Left hindlimb (tissue), 1 donor: ENCODE measurements around the gene CFAP251.
"Not testable (repeated sequence)": the region's sequence is repeated elsewhere in the genome, so short reads cannot be mapped to it uniquely, and the experiment has no call there.

Experiments
- DNase-seq: peaks from one replicate; pipeline ENCODE4 v3.0.0-alpha.2; 2018

CFAP251 gene

DNA sequence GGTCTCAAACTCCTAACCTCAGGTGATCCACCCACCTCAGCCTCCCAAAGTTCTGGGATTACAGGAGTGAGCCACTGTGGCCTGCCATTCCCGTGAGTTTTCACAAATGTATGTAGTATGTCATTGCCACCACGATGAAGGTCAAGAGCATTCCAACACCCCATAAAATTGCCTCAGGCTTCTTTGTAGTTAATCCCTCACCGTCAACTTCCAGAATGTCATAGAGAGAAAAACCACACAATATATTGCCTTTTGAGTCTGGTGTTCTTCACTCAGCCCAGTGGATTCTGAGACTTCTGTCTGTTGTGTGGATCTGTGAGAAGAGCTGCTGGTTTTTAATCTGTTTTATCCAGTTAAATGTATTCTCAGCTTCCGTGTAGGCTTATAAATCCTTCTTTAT, 12.6 kb upstream of the CFAP251 start:
- DNase-seq = no peak

- no peak for DNase-seq
Observed at GRCh38 chr12:121908702-121909101, 9.7 kb upstream of the CFAP251 start.

GRCh38 chr12:121911824-121912585, 6.4 kb upstream of the CFAP251 start:
- DNase-seq = no peak

DNA sequence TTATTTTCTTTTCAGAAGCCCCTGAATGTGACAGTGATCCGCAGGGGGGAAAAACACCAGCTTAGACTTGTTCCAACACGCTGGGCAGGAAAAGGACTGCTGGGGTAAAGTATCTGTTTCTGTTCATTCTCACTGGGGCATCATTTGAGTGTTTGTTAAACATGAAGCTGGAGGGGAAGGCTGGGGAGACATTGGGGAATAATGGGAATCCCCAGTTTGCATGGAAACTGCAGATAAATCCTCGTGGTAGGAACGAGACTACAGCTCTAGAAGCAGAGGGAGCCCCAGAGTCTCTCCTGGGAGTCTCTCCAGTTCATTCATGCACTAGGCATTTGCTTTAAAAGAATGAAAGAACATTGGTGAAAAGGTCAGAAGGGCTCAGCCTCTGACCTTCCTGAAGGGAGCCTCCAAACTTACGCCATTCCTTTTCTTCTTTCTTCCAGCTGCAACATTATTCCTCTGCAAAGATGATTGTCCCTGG, 2.5 kb upstream of the CFAP251 start:
- DNase-seq = no peak

- DNase-seq = no peak
Observed at GRCh38 chr12:121916719-121917118, 1.7 kb upstream of the CFAP251 start.

DNA sequence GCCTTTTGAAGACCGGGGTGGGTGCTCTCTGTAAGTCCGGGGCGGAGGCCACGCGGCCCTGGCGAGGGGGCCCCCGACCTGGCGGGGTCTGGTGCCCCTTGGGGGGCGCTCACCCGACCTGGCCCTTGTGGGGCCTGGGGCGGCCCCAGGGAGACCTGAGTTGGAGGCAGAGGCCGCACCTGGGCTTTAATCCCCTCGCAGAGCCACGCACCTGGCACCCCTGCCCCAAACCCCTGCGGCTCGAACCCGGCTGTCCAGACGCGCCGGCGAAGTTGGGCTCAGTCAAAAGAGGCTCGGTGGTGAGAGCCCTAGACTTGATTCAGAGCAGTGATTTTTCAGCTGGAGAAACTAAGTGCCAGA, 267 bp downstream of the CFAP251 start:
- no peak for DNase-seq

- no peak for DNase-seq
Observed at GRCh38 chr12:121921066-121921465, 2.7 kb downstream of the CFAP251 start.

DNA sequence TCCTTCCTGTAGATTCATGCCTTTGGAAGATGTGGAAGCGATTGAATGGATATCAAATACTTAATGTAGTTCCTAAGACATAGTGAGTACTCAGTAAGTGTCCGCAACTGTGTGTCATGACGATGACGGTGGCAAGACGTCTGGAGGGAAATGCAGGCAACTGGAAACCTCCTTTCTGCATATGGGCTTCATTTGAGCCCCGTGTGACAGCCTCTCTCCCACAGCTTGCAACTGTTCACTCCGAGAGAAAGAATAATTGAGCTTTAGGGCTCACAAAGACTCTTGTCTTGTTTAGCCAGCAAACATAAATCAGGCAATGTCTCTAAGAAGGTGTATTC, 6.9 kb downstream of the CFAP251 start:
- no peak for DNase-seq

DNA sequence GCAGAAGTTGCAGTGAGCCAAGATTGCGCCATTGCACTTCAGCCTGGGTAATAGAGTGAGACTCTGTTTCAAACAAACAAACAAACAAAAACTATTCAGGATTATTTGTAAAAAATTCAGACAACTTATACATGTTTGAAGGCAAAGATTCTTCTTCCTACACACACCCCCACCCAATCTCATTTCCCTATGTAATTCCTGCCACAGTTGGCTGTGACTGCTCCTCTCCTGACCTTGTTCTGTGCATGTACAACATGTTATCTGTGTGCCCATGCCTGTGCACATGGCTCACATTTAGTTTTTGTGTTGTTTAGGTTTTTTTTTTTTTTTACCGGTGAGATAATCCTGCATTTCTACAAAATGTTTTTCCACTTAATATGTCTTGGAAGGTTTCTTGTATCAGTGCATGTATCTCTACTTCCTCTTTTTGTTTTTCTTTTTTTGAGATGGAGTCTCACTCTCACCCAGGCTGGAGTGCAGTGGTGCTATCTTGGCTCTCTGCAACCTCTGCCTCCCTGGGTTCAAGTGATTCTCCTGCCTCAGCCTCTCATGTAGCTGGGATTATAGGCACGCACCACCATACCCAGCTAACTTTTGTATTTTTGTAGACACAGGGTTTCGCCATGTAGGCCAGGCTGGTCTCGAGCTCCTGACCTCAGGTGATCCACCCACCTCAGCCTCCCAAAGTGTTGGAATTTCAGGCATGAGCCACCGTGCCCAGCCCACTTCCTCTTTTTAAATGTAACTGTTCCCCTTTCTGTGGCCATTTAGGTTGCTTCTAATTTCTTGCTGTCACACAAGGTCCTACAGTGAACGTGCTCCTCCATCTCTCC, 8.7 kb downstream of the CFAP251 start:
- no peak for DNase-seq

DNA sequence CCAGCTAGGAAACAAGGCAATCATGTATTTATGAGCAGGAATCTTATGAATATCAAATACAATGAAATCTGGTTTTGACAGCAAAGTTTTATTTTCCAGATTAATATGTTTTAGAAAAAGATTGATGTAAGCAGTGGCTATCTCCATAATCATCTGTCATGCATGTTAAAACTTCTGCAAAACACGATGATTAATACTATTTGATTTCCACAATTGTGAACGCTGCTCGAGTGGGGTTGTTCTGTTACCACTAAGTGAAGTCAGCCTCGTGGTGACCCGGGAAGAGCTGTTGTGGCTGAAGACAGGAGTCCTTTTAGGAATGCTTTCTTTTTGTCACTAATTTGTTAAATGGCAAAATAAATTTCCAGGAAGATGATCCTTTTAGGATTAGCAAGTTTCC, 9.4 kb downstream of the CFAP251 start:
- no peak for DNase-seq

- DNase-seq = not testable (repeated sequence)
Observed at GRCh38 chr12:121929545-121929944, 11.2 kb downstream of the CFAP251 start.

GRCh38 chr12:121930862-121931261, 12.5 kb downstream of the CFAP251 start:
- no peak for DNase-seq

DNA sequence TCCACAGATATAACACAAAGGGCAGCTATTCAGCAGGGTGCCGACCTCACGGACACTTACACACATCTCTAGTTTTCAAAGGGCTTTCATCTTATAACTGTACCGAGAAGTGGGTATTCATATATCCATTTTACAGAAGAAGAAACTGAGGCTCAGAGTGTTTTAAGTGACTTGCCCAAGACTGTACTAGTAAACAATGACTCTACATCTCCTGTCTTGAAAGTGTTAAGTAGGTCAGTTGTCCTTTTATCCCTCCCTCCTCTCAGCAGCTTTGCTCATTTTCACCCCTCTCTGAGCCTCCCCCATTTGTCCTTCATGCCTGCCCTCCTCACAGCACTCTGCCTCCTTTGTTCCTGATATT, 13.8 kb downstream of the CFAP251 start:
- no peak for DNase-seq

GRCh38 chr12:121932914-121933521, 14.6 kb downstream of the CFAP251 start:
- no peak for DNase-seq

- no peak for DNase-seq
Observed at GRCh38 chr12:121933522-121934308, 15.3 kb downstream of the CFAP251 start.

GRCh38 chr12:121934309-121934664, 15.9 kb downstream of the CFAP251 start:
- no peak for DNase-seq

- no peak for DNase-seq
Observed at GRCh38 chr12:121937654-121938053, 19.3 kb downstream of the CFAP251 start.

GRCh38 chr12:121939186-121939585, 20.8 kb downstream of the CFAP251 start:
- no peak for DNase-seq

DNA sequence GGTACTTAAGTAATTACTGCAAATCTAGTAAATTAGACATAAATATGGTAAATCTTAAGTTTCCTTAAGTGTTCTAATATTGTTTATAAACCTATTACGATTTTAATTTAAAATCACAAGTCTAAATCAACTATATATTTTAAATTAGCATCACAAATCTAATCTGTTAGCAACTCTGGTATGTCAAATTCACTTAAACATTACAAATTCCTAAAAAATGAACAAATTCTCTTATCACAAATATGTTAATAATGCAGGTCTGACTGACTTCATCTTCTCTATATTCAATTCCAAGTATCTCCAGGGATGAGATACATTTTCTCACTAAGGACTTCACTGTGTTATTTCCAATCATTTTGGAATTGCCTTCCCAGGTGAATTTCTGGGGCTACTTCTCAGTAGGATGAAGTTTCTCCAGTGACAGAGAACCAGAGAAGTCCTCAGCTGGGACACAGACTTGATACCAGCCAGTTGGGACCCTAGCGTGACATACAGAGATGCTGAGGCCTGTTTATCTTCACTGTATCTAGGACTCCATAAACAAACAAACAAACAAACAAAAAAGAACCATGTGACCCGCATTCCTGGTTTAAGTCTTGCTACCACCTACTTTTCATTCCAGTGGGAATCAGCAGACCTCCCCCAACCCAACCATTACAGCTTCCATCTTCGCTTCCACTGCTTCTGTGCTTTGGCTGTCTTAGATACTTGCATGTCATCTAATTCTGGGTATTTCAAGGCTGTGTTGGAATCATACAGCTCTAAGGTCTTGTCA, 21.8 kb downstream of the CFAP251 start:
- no peak for DNase-seq

- DNase-seq = no peak
Observed at GRCh38 chr12:121942145-121942718, 23.8 kb downstream of the CFAP251 start.

DNA sequence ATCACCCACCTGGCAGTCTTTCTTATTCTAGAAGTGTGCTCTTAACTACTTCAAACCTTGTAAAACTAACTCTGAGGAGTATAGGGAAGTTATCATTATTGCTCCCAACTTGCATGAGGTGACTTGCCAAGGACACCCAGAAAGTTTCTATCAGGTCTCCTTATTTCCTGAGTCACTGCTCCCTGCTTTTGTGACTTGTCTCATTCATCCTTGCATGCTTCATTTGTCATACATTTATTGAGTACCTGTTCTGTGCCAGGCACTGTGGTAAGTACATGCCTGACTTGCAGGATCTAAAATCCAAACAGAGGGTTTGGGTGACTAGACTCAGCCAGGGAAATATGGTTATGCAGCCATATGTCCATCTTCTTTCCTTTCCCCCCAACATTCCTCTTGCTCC, 25.5 kb downstream of the CFAP251 start:
- no peak for DNase-seq
